ENCODE measurements around the gene CDY1. TPM values are rescaled to one million over a fixed set of nuclear protein-coding genes. Genes with fewer than 3 reads are reported as not detected.
"Not testable (repeated sequence)": the region's sequence is repeated elsewhere in the genome, so short reads cannot be mapped to it uniquely, and the experiment has no call there.

CDY1 gene, protein sequence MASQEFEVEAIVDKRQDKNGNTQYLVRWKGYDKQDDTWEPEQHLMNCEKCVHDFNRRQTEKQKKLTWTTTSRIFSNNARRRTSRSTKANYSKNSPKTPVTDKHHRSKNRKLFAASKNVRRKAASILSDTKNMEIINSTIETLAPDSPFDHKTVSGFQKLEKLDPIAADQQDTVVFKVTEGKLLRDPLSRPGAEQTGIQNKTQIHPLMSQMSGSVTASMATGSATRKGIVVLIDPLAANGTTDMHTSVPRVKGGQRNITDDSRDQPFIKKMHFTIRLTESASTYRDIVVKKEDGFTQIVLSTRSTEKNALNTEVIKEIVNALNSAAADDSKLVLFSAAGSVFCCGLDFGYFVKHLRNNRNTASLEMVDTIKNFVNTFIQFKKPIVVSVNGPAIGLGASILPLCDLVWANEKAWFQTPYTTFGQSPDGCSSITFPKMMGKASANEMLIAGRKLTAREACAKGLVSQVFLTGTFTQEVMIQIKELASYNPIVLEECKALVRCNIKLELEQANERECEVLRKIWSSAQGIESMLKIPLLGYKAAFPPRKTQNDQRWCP
- total RNA-seq = not detected

- not testable (repeated sequence) for H3K4me3 Mint-ChIP-seq, H3K27ac Mint-ChIP-seq, H3K4me1 Mint-ChIP-seq, DNase-seq, H3K27me3 Mint-ChIP-seq, H3K36me3 Mint-ChIP-seq, H3K9me3 Mint-ChIP-seq
These were observed at the start of gene CDY1 for GRCh38 chrY:25621817-25622216. Gene CDY1 (plus strand): TSS chrY:25622117. CDS start chrY:25622443, 326 bp downstream.

DNA sequence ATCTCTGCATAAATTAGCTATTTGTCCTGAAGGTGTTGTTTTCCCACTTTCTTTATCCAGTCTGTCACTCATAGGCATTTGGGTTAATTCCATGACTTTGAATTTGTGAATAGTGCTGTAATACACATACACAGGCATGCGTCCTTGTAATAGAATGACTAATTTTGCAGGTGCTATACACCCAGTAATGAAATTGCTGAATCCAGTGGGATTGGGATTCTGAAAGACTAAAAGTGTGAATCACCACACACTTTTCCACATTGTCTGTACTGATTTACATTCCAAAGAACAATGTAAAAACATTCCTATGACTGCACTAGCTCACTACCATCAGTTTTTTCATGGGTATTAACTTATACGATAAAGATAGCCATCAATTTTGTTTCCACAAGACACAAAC is 28.6 kb upstream of the CDY1 start:
- not testable (repeated sequence) for H3K27ac Mint-ChIP-seq, H3K4me1 Mint-ChIP-seq, H3K27me3 Mint-ChIP-seq, H3K4me3 Mint-ChIP-seq, H3K9me3 Mint-ChIP-seq, H3K36me3 Mint-ChIP-seq, DNase-seq

DNA sequence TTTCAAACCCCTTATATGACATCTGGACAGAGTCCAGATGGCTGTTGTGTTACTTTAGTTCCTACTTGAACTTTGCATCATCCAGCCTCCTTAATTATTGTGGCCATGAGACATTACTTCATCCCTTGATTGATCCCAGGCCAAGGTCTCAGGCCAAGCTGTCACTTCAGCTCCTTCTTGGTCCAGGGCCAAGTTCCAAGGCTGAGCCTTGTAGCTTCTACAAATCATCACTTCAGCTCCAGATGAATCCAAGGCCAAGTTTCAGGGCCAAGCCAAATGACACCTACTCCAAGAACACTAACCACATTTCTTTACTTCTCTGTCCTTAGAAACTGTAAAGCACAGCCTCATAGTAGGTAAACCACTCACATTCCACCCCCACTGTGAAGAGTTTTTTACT is 1.7 kb upstream of the CDY1 start:
- not testable (repeated sequence) for H3K27me3 Mint-ChIP-seq, H3K4me1 Mint-ChIP-seq, DNase-seq, H3K9me3 Mint-ChIP-seq, H3K27ac Mint-ChIP-seq, H3K36me3 Mint-ChIP-seq, H3K4me3 Mint-ChIP-seq

- DNase-seq, H3K4me3 Mint-ChIP-seq, H3K27me3 Mint-ChIP-seq, H3K27ac Mint-ChIP-seq, H3K9me3 Mint-ChIP-seq, H3K4me1 Mint-ChIP-seq, H3K36me3 Mint-ChIP-seq: not testable (repeated sequence)
These were observed 4.6 kb downstream of the CDY1 start for GRCh38 chrY:25626524-25626923.

DNA sequence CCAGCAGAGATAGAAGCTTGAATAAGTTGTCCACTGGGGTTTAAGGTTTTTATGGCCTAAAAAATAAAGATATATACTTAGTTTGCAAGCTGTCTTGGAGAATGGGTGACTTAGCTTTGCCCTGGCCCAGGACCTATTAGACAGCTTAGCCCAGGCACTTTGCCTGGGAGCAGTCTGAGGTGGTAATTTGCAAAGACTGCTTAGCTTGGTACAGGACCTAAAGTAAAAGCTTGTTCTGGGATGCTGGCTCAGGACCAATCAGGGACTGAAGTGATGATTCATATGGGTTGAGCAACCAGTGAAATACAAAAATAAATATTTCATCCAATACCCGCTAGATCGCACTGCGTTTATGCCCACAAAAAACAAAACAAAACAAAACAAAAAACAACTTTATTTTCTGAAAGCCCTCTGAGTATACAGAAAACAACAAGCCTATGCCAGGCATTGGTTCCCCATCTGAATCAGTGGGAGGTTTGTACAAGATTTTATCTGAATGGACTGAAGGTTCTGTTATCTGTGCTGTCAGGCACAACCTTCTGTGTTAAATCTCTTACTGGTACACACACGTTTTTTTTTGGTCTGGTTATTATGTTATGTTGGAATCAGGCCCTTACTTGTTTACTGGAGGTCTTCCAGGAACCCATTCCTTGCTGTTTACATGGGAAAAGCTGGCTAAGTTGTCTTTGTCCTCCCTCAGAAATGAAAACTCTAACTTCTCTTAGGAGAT is 8.6 kb downstream of the CDY1 start:
- H3K4me3 Mint-ChIP-seq, H3K4me1 Mint-ChIP-seq: not testable (repeated sequence)

GRCh38 chrY:25639852-25640251 is 17.9 kb downstream of the CDY1 start:
- H3K36me3 Mint-ChIP-seq, H3K27me3 Mint-ChIP-seq, DNase-seq, H3K9me3 Mint-ChIP-seq, H3K4me3 Mint-ChIP-seq, H3K27ac Mint-ChIP-seq, H3K4me1 Mint-ChIP-seq: not testable (repeated sequence)

More for the DNA sequence above, 8.6 kb downstream of the CDY1 start:
- H3K27me3 Mint-ChIP-seq, H3K27ac Mint-ChIP-seq, DNase-seq, H3K9me3 Mint-ChIP-seq, H3K36me3 Mint-ChIP-seq: not testable (repeated sequence)

DNA sequence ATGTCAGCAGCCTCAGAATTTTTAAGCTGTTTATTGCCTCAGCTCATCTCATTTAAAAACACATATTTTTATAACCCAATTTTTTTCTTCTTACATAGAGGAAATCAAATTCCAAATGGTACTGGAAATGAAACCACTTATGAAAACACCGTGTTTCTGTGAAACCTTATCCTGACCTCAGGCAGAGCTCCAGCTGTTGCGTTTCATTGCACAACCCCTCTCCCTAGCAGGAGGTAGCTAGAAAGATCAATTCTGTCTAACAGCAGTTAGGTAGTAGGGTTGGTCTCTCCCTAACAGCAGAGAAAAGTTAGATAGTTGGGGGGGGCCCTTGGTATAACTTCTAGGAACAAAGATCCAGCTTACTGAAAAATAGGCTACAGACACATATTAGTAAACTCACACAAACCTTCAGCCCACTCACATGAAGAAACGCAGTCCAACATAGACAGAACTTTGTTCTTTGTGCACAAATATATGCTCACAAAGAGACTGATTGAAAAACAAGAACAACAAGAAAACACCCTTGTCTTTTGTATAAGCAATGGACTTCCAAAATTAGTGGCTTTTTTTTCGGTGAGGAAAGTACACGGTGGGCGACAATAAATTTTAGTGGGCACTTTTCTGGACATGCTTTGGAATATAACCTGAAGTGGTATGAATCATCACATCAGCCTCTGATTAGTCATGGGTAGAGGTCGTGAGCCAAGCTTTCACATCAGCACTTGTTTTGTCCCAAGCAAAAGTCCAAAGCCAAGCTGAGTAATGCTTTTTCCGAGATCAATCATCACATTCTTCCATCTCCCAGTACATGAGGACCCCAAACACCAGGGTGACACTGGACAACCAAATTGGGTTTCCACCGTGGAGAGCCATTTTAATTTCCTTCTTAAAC is 21.4 kb downstream of the CDY1 start:
- H3K36me3 Mint-ChIP-seq, H3K27ac Mint-ChIP-seq, H3K27me3 Mint-ChIP-seq, H3K4me1 Mint-ChIP-seq, H3K4me3 Mint-ChIP-seq, H3K9me3 Mint-ChIP-seq, DNase-seq: not testable (repeated sequence)

Data from activated naive CD8-positive, alpha-beta T cell treated with anti-CD3 and anti-CD28 coated beads for 36 hours (primary cell).